CD1c-positive myeloid dendritic cell (primary cell): Measurements from ENCODE around the gene EXOC2.
A peak's percentile ranks its signal among the peaks of the same experiment; 100 is the strongest.

ENCODE experiments used
- DNase-seq: peaks from one replicate; pipeline ENCODE4 v3.0.0-alpha.2; 2016; ENCODE audit errors: extremely low spot score

The EXOC2 gene

GRCh38 chr6:498795-499231, 194.1 kb downstream of the EXOC2 start:
- no peak for DNase-seq

- no peak for DNase-seq
Measured at GRCh38 chr6:497258-497657, 195.7 kb downstream of the EXOC2 start.

- DNase-seq: no peak
Measured at GRCh38 chr6:496649-497048, 196.3 kb downstream of the EXOC2 start.

- no peak for DNase-seq
Measured at GRCh38 chr6:494394-494793, 198.5 kb downstream of the EXOC2 start.

GRCh38 chr6:493840-494239, 199.1 kb downstream of the EXOC2 start:
- no peak for DNase-seq

GRCh38 chr6:492816-493414, 200.0 kb downstream of the EXOC2 start:
- no peak for DNase-seq

GRCh38 chr6:492178-492577, 200.8 kb downstream of the EXOC2 start:
- no peak for DNase-seq

- DNase-seq: no peak
Measured at GRCh38 chr6:491233-491632, 201.7 kb downstream of the EXOC2 start.

GRCh38 chr6:490251-491037, 202.5 kb downstream of the EXOC2 start:
- DNase-seq: no peak

- DNase-seq: no peak
Measured at GRCh38 chr6:489762-490161, 203.2 kb downstream of the EXOC2 start.

- DNase-seq: no peak
Measured at GRCh38 chr6:489001-489400, 203.9 kb downstream of the EXOC2 start.

GRCh38 chr6:487956-488355, 205.0 kb downstream of the EXOC2 start:
- DNase-seq: no peak

GRCh38 chr6:485655-486170, 207.2 kb downstream of the EXOC2 start:
- no peak for DNase-seq

- DNase-seq: no peak
Measured at GRCh38 chr6:484746-485145, 208.2 kb downstream of the EXOC2 start.

GRCh38 chr6:484086-484745, 208.7 kb downstream of the EXOC2 start:
- DNase-seq: no peak

- DNase-seq: no peak
Measured at GRCh38 chr6:475314-475713, 217.6 kb downstream of the EXOC2 start.

GRCh38 chr6:474453-475185, 218.3 kb downstream of the EXOC2 start:
- DNase-seq: peak; percentile 41

GRCh38 chr6:473768-474452, 219.0 kb downstream of the EXOC2 start:
- no peak for DNase-seq

- no peak for DNase-seq
Measured at GRCh38 chr6:473356-473755, 219.6 kb downstream of the EXOC2 start.

GRCh38 chr6:470901-471448, 222.0 kb downstream of the EXOC2 start:
- DNase-seq: no peak
